Ishikawa (cell line): ENCODE results near the gene TOX2.

Experiments used
- CEBPB ChIP-seq: IDR thresholded peaks from 2 replicates; pipeline ENCODE4 v1.6.1; 2012
- CREB1 ChIP-seq: IDR thresholded peaks from 2 replicates; pipeline ENCODE4 v1.6.1; 2012; ENCODE audit warnings: low read depth
- EGR1 ChIP-seq: IDR thresholded peaks from 2 replicates; pipeline ENCODE4 v1.6.1; 2012
- EP300 ChIP-seq: IDR thresholded peaks from 2 replicates; pipeline ENCODE4 v1.6.1; 2012; ENCODE audit warnings: borderline replicate concordance
- FOXM1 ChIP-seq: IDR thresholded peaks from 2 replicates; pipeline ENCODE4 v1.6.1; 2012; ENCODE audit warnings: low read depth, borderline replicate concordance
- NFIC ChIP-seq: IDR thresholded peaks from 2 replicates; pipeline ENCODE4 v1.6.1; 2012
- RAD21 ChIP-seq: IDR thresholded peaks from 2 replicates; pipeline ENCODE4 v1.6.1; 2012; ENCODE audit warnings: low read depth
- REST ChIP-seq: IDR thresholded peaks from 2 replicates; pipeline ENCODE4 v1.6.1; 2012; ENCODE audit warnings: low read depth, mild to moderate bottlenecking
- TAF1 ChIP-seq: IDR thresholded peaks from 2 replicates; pipeline ENCODE4 v1.6.1; 2012; ENCODE audit warnings: low read depth, mild to moderate bottlenecking
- TCF12 ChIP-seq: IDR thresholded peaks from 2 replicates; pipeline ENCODE4 v1.6.1; 2012; ENCODE audit warnings: low read depth
- TEAD4 ChIP-seq: IDR thresholded peaks from 2 replicates; pipeline ENCODE4 v1.6.1; 2012
- YY1 ChIP-seq: IDR thresholded peaks from 2 replicates; pipeline ENCODE4 v1.6.1; 2012; ENCODE audit warnings: low read depth
- ZBTB7A ChIP-seq: IDR thresholded peaks from 2 replicates; pipeline ENCODE4 v1.6.1; 2012; ENCODE audit warnings: low read depth
- TF ChIP-seq, protein P1 (sequence below): IDR thresholded peaks from 2 replicates; pipeline ENCODE4 v1.6.1; 2012
- TF ChIP-seq, protein P2 (sequence below): IDR thresholded peaks from 2 replicates; pipeline ENCODE4 v1.6.1; 2012

Gene TOX2

GRCh38 chr20:43937591-43937990 is 22.9 kb downstream of the TOX2 start:
- no peak for TF ChIP-seq EP300
- TF ChIP-seq FOXM1, result no peak
- TF ChIP-seq CEBPB, result no peak
- TF ChIP-seq TCF12, result no peak
- TF ChIP-seq CREB1, result no peak
- TF ChIP-seq EGR1, result no peak

DNA sequence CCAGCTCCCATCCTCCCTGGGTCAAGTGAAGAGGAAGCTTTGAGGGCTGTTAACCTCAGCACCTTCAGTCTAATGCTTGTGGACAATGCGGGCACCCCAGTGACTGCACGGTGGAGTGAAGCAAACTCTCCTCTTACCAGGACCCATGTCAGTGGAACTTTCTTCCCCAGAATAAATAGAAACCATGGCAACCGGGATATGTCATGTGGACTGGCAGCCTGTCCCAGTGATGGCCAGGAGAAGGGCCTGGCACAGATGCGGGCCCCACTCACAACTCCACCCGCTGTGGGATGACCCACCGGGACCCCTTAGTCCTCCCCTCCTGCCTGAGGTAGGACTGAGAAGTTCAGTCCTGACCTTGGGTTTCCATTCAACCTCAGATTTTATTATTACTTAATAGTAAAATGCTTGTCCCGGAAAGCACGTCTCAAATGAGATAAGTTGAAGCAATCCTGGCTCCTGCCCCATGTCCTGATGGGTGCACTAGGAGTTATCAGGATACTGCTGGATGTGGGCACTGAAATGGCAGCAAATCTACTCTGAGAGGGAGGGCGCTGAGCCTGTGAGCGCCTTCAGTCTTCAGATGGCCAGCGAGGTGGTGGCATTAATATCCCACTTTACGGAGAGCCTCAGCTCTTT is 23.5 kb downstream of the TOX2 start:
- no peak for TF ChIP-seq TAF1
- TF ChIP-seq FOXM1, result no peak
- TF ChIP-seq REST, result no peak
- TF ChIP-seq, protein P1, sequence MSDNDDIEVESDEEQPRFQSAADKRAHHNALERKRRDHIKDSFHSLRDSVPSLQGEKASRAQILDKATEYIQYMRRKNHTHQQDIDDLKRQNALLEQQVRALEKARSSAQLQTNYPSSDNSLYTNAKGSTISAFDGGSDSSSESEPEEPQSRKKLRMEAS, result no peak
- no peak for TF ChIP-seq YY1
- TF ChIP-seq ZBTB7A, result no peak
- TF ChIP-seq RAD21, result no peak
- no peak for TF ChIP-seq CREB1
- TF ChIP-seq CEBPB, result no peak
- no peak for TF ChIP-seq TCF12
- TF ChIP-seq NFIC, result no peak
- no peak for TF ChIP-seq EGR1
- TF ChIP-seq, protein P2, sequence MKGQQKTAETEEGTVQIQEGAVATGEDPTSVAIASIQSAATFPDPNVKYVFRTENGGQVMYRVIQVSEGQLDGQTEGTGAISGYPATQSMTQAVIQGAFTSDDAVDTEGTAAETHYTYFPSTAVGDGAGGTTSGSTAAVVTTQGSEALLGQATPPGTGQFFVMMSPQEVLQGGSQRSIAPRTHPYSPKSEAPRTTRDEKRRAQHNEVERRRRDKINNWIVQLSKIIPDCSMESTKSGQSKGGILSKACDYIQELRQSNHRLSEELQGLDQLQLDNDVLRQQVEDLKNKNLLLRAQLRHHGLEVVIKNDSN, result no peak
- TF ChIP-seq TEAD4, result no peak
- TF ChIP-seq EP300, result no peak

- TF ChIP-seq, protein P2, result no peak
- TF ChIP-seq EP300, result peak; percentile 83; the same call in 1 of the 2 replicates
- TF ChIP-seq, protein P1, result peak; percentile 55
- peak; percentile 97 for TF ChIP-seq TEAD4
- TF ChIP-seq TCF12, result peak; percentile 89
- TF ChIP-seq NFIC, result peak; percentile 97
- TF ChIP-seq CREB1, result no peak
- no peak for TF ChIP-seq REST
- no peak for TF ChIP-seq TAF1
- peak; percentile 20; the same call in 1 of the 2 replicates for TF ChIP-seq RAD21
- peak; percentile 89 for TF ChIP-seq CEBPB
- no peak for TF ChIP-seq YY1
- no peak for TF ChIP-seq ZBTB7A
- TF ChIP-seq EGR1, result no peak
- no peak for TF ChIP-seq FOXM1
Observed at GRCh38 chr20:43938932-43939761, 24.5 kb downstream of the TOX2 start.

- no peak for TF ChIP-seq RAD21
Observed at GRCh38 chr20:43939762-43940121, 25.1 kb downstream of the TOX2 start.

GRCh38 chr20:43940518-43941225 is 26.0 kb downstream of the TOX2 start:
- TF ChIP-seq ZBTB7A (no peak), CREB1 (no peak), REST (no peak), CEBPB (no peak), EP300 (no peak)
- TF ChIP-seq, protein P2, result no peak
- TF ChIP-seq, protein P1, result no peak
